D341Med (cell line): ENCODE measurements around the gene MFAP3.

Source experiments
- DNase-seq: peaks from one replicate; pipeline ENCODE4 v3.0.0; 2012; ENCODE audit warnings: low spot score

The MFAP3 gene

DNA sequence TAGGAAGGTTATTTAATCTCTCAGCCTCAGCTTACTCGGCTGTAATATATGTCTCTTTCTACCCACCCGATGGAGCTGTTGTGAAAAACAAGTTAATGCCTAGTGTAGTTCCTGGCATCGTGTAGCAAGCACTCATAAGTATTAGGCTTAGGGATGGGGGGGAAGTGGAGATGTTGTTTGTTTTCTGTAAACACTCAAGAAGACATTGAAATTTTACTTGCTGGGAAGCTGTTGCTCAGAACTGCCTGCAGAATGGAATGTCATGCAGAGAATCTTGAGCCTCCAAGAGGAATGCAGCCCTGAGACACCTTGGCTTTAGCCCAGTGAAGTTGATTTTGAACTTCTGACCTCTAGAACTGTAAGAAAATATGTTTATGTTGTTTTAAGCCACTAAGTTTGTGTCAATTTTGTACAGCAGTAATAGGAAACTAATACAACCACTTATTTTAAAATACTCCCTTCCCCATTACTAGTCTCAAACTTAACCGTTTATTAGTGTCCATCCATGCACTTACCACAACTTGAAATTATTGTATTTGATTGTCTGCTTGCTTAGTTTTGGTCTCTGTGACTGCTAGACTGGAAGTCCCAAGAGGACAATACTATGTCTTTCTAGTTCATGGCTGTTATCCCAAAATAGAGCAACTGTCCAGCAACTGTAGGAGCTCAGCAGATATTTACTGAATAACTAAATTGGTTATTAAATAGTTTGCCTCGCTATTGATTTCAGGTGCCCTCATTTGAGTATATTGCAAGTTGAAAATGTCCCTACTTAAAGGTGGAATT, 53.8 kb downstream of the MFAP3 start:
- DNase-seq: no peak

- DNase-seq: no peak
Measured at GRCh38 chr5:154093142-154093532, 54.4 kb downstream of the MFAP3 start.

DNA sequence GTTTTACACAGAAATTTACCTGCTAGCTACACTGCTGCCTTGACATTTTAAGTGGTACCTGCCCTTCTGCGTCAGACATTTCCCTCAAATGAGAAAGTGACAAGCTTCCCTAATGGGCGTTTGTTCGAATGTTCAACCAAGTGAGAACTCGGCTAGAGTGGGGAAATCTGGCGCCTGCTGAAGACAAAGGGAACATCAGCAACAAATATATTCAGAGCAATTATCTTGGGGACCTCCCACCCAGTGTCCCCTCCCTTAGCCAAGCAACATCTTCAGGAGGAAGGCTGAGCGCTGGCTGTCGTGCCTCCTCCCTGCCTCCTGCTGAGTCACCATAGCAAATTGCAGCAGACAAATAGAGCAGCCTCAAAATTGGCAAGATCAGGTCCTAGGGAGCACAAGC, 57.1 kb downstream of the MFAP3 start:
- no peak for DNase-seq

DNA sequence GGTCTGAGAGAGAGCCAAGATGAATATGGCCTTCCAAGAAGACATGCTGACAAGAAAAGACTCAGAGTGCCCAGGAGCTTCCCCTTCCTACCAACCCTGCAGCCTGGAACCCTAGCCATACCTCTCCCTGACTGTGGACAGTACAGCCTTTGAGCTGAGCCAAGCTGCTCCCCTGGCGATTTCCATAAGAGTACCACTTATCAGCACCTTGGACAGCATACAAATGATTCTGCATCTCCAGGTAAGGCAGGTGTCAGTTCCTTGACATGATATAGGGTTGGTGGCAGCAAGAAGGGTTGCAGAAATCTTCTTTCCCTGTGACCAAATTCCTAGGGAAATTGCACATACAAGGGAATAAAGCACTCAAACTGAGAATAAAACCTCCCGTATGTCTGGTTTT, 58.3 kb downstream of the MFAP3 start:
- no peak for DNase-seq

GRCh38 chr5:154098465-154098864, 59.7 kb downstream of the MFAP3 start:
- DNase-seq: no peak

GRCh38 chr5:154101184-154101583, 62.4 kb downstream of the MFAP3 start:
- no peak for DNase-seq

DNA sequence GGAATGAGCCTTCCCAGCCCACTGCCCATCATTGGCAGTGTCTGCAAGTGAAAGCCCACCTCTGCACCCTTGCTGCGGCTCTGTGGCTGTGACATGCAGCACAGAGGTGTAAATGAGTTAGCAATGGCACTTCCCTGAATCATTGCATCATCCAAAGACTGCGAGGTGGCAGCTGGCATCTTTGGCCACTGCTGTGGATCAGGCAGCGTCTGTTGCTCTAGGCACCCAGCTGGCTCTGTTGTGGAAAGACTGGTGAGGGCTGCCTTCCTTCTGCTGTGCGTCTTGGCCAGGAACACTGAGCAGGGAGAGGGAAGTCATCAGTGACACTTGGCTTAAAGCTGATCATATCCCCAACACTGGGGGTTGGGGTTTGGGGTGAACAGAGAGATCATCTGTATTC, 64.5 kb downstream of the MFAP3 start:
- peak; percentile 43 for DNase-seq
